Ramos (cell line): Measurements from ENCODE around the gene ATOSA.

Experiments used
- in situ Hi-C: fragments of 300-500 bp; cut with MboI; formaldehyde crosslinking; loops from one replicate; pipeline ENCODE4 v1.14.3; 2022; ENCODE audit warnings: low sequenced_read_pairs; ENCODE audit not compliant: unreplicated experiment

Gene ATOSA

DNA sequence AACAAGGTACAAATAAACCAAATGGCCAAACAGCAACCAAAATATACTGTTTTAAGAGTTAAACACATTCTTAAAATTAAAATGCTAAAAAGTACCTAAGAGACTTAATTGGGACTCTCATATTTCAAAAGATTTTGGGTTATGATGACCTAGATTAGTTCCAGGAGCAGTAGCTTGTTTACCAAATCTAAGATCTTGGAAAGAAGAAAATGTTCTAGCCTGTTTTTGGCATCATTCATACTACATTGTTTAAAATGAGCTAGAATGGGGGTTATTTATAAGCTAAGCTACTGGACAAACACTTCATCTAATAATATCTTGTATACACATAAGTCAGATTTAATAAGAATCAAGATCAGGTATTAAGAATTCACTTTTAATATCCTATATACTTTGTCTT, 22.8 kb downstream of the ATOSA start:
- in situ Hi-C loops = no loop called here

DNA sequence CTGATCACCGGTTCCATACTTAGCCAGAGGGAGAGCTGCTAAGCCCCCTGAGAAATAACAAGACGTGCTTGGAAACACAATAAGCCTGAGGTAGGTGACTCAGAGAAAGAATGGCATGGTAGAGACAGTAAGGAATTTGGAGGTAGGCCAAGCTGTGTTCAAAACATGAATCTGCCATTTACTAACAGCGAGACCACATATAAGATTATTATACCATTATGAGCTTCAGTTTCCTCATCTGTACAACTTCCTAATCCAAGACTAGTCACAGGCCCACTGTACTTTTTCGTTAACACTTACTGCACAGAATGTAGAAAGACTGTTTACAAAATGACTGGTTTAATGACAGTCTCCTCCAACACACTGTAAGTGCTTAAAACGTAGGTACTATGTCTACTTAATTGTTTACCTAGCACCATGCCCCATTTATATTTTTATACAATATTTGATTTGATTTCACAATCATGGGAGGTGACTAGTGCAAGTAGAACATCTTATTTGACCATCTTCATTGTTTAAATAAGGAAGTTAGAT, 25.7 kb downstream of the ATOSA start:
- in situ Hi-C loops = no loop called here

DNA sequence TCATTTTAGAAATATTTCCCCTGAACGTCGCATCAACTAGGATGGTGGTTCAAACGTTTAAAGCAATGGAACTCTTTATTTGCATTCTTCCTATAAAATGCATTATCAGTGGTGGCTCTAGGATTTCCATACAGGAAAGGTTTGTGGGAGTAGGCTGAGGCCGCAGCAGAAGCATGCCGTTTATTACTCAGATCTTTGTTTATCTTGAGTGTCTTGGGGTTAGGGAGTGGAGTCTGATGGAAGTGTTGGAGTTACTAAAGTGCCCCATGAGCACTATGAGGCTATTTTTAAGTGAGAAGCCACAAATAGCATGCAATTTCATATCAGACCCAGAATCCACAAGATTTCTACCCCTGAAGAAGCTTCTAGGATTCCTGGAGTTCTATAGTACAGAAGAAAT, 26.2 kb downstream of the ATOSA start:
- in situ Hi-C loops = no loop called here

DNA sequence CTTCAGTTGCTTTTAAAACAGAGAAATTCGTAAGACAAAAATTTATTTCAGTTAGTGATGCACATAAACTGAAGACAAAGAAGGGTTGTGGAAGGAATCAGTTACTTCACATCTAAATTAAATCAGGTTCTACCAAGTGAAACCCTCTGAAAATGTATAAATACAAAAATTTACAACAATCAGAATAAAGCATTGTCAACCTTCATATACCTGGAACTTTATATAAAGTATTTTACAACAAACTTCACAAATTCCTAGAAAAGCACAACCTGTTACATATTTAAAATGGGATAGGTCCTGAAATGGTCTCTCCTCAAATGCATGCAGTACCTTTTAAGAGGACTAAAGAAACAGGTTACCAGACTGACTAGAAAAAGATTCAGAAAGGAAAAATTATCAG, 26.9 kb downstream of the ATOSA start:
- in situ Hi-C loops = no loop called here

DNA sequence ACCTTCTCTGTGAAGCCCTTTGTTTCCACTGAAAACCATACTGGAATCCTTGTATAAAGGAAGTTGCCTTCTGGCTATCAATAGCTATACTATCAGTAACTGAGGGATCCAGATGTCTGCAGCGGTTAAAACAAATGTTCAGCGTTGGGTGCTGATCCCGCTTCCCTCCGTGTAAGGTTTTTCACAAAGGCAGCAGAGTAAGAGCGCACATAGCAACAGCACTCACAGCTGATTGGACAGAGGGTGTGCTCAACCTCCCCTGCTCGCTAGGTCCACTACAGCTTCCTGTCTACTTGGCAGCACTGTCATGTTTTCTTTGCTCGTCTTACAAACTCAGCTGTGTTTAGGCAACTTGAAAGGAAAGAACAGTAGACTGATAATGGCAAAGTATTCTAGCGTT, 27.3 kb downstream of the ATOSA start:
- in situ Hi-C loops = no loop called here

DNA sequence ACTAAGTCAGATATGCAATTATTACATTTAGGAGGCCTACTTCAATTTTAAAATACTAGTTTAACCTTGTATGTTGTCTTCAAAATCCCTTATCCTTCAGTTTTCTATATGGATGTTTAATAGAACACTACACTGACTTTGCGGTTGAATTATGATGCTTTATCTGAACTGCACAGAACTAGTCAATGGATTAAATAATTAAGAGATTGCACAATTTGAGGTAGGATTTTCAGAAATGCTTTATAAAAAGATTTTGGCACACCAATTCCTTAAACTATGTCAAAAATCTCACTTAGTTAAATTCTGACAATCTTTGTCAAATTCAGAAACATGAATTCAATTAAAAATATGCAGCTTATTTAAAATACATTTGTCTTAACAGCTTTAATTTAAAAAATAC, 28.1 kb downstream of the ATOSA start:
- in situ Hi-C loops = no loop called here

DNA sequence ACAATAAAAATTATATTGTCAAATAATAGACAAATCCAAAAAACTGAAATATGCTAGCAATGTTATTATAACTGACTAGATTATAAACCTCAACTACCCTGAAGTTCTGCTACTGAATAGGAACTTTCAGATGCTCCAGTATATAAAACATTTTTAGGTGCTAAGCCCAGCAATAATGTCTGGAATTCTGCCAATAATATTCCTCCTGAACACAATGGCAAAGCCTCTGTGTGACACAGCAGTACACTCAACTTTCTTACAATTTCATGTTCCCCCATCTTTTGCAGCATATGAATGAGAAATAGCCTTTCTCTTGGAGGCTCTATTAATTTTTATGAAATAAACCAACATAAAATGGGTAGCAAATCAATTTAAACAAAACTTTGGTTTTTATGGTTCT, 29.5 kb downstream of the ATOSA start:
- in situ Hi-C loops = no loop called here

DNA sequence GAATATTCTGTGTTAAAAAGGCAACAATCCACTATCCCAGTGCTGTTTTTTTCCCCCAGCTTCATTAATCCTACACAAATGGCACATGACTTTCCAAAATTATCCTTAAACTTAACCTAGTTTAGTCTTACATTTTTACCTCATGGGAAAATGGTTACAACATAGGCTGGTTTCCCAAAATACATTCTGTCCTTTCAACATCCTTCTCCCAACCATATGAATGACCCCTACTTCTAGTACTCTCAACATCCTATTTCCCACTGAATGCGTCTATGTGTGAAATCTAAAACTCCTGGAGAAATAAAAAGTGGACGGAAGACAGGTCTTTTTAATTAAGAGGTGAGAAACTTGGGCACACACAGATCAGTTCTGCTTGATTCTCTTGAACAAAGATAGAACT, 33.3 kb downstream of the ATOSA start:
- in situ Hi-C loops = no loop called here

DNA sequence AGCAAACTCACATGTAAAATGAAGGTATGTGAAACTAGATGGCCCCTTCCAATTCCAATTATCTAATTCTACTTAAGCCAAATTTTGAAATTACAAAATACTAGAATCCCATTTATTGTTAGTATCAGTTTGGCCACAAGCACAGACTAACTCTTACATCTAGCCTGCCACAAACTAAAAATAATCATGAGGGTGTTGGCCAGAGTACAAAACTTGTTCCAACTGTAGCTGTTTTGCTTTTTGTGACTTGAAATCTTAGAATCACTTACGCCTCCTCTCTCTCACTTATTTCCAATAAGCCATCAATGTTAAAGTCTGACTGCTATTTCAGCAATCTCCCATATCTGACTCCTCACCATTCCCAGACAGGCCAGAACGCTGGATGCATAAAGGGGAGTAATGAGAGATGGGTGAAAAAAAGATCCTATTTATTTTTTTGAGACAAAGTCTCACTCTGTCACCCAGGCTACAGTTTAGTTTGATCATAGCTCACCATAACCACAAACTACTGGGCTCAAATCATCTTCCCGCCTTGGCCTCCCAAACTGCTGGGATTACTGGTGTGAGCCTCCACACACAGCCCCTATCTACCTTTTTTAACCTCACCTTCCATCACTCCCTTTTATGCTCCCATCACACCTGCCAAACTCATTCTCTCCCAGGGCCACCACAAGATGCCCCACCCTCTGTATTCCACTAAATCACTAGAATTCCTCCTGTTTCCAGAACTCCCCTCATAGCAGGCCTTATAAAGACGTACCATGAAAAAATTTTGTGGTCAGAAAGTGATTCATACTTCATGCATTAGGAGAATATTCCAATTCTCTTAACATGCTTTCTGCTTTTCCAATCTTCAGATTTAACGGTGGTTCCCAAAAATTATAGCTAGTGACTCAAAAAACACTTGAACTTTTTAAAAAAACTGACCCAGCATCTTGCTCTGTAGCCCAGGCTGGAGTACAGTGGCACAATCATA, 36.5 kb downstream of the ATOSA start:
- in situ Hi-C loops = no loop called here

DNA sequence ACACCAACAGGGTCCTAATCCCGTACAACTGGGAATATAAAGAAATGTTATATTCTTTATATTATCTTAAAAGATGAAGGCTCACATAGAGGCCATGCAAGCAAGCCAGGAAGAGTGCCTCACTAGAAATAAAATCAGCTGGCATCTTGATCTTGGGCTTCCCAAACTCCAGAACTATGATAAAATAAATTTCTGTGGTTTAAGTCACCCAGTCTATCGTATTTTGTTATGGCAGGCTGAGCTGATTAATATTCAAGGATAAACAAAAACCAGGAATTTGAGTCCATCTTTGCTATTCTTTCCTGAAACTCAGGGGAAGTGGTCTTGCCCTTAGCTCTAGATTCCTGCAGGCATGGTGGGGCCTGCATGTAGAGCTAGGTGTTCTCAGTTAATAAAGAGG, 42.7 kb downstream of the ATOSA start:
- in situ Hi-C loops = no loop called here

DNA sequence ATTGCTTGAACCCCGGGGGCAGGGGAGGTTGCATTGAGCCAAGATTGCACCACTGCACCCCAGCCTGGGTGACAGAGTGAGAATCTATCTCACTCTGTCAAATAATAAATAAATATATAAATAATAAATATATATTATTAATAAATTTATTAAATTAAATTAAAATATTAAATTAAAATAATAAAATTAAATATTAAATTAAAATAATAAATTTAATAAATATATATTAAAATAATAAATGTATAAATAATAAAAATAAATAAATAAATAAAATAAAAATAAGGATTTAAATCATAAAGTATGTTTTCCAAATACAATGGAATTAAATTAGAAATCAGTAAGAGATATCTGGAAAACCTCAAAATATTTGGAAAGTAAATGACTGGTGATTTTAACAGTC, 43.3 kb downstream of the ATOSA start:
- in situ Hi-C loops = no loop called here
